Measurements from ENCODE around the gene COX8C.
"Not testable (repeated sequence)": the region's sequence is repeated elsewhere in the genome, so short reads cannot be mapped to it uniquely, and the experiment has no call there.

The COX8C gene

GRCh38 chr14:93348292-93348691, 1.3 kb downstream of the COX8C start:
- Histone ChIP-seq H3K9me3 (ENCODE audit: control insufficient read depth, insufficient read depth, low read length) (no peaks in the 10 kb centered on the region; the same call in 1 of the 2 replicates), H3K4me1 (ENCODE audit: control insufficient read depth, low read length) (peaks cover 6% of the 10 kb centered on the region; the same call in 1 of the 2 replicates), H3K4me3 (ENCODE audit: low read length) (no peak overlapping the region), H3F3A (ENCODE audit: control insufficient read depth, insufficient read depth) (no peaks in the 10 kb centered on the region), H3K79me2 (ENCODE audit: control insufficient read depth, low read length) (no peaks in the 10 kb centered on the region), H3K9me2 (replicated peaks; ENCODE audit: control insufficient read depth, low read length) (no peaks in the 10 kb centered on the region), H4K20me1 (ENCODE audit: control insufficient read depth, insufficient read depth, low read depth, low read length) (no peaks in the 10 kb centered on the region), H3K27me3 (ENCODE audit: control insufficient read depth, low read length) (no peaks in the 10 kb centered on the region), H3K27ac (ENCODE audit: low read depth, low read length) (no peak overlapping the region), H3K4me2 (ENCODE audit: low read length) (no peak overlapping the region), H3K36me3 (ENCODE audit: control insufficient read depth, low read length) (no peaks in the 10 kb centered on the region)
- TF ChIP-seq EZH2phosphoT487 (IDR thresholded peaks at IDR 0.05; ENCODE audit: borderline replicate concordance, low read length) (no peak), CTCF (IDR thresholded peaks at IDR 0.05; ENCODE audit: low read depth, low read length, poor library complexity, severe bottlenecking) (no peak)

GRCh38 chr14:93354873-93355272, 7.9 kb downstream of the COX8C start:
- H3K79me2 ChIP-seq (ENCODE audit: control insufficient read depth, low read length); H4K20me1 ChIP-seq (ENCODE audit: control insufficient read depth, insufficient read depth, low read depth, low read length); H3K9me2 ChIP-seq (replicated peaks; ENCODE audit: control insufficient read depth, low read length); H3K9me3 ChIP-seq (ENCODE audit: control insufficient read depth, insufficient read depth, low read length); H3K27me3 ChIP-seq (ENCODE audit: control insufficient read depth, low read length); H3K36me3 ChIP-seq (ENCODE audit: control insufficient read depth, low read length); H3K4me2 ChIP-seq (ENCODE audit: low read length); H3K4me1 ChIP-seq (ENCODE audit: control insufficient read depth, low read length); H3K27ac ChIP-seq (ENCODE audit: low read depth, low read length); H3F3A ChIP-seq (ENCODE audit: control insufficient read depth, insufficient read depth); H3K4me3 ChIP-seq (ENCODE audit: low read length): not testable (repeated sequence)

GRCh38 chr14:93368996-93369712, 22.2 kb downstream of the COX8C start:
- peak overlapping the region; percentile 26; the same call in 1 of the 2 replicates for H3K4me3 ChIP-seq (ENCODE audit: low read length)
- no peaks in the 10 kb centered on the region for H3K79me2 ChIP-seq (ENCODE audit: control insufficient read depth, low read length)
- H3K9me2 ChIP-seq (replicated peaks; ENCODE audit: control insufficient read depth, low read length), result no peaks in the 10 kb centered on the region
- 0 out of 2 replicates have a peak, but pooled peaks cover 2% of the 10 kb centered on the region for H3F3A ChIP-seq (ENCODE audit: control insufficient read depth, insufficient read depth)
- H3K9me3 ChIP-seq (ENCODE audit: control insufficient read depth, insufficient read depth, low read length), result no peaks in the 10 kb centered on the region
- H3K36me3 ChIP-seq (ENCODE audit: control insufficient read depth, low read length), result no peaks in the 10 kb centered on the region
- H3K4me1 ChIP-seq (ENCODE audit: control insufficient read depth, low read length), result peaks cover 27% of the 10 kb centered on the region
- TF ChIP-seq CTCF (IDR thresholded peaks at IDR 0.05; ENCODE audit: low read depth, low read length, poor library complexity, severe bottlenecking) (no peak), EZH2phosphoT487 (IDR thresholded peaks at IDR 0.05; ENCODE audit: borderline replicate concordance, low read length) (no peak)
- H4K20me1 ChIP-seq (ENCODE audit: control insufficient read depth, insufficient read depth, low read depth, low read length), result no peaks in the 10 kb centered on the region
- no peaks in the 10 kb centered on the region for H3K27me3 ChIP-seq (ENCODE audit: control insufficient read depth, low read length)
- H3K4me2 ChIP-seq (ENCODE audit: low read length), result peak overlapping the region; percentile 49
- no peak overlapping the region for H3K27ac ChIP-seq (ENCODE audit: low read depth, low read length)

GRCh38 chr14:93369713-93370266, 22.8 kb downstream of the COX8C start:
- H3K4me1 ChIP-seq (ENCODE audit: control insufficient read depth, low read length), result peaks cover 27% of the 10 kb centered on the region
- H3K79me2 ChIP-seq (ENCODE audit: control insufficient read depth, low read length), result no peaks in the 10 kb centered on the region
- 0 out of 2 replicates have a peak, but pooled peaks cover 2% of the 10 kb centered on the region for H3F3A ChIP-seq (ENCODE audit: control insufficient read depth, insufficient read depth)
- peak overlapping the region; percentile 49 for H3K4me2 ChIP-seq (ENCODE audit: low read length)
- H4K20me1 ChIP-seq (ENCODE audit: control insufficient read depth, insufficient read depth, low read depth, low read length), result no peaks in the 10 kb centered on the region
- no peaks in the 10 kb centered on the region for H3K9me2 ChIP-seq (replicated peaks; ENCODE audit: control insufficient read depth, low read length)
- peak overlapping the region; percentile 26; the same call in 1 of the 2 replicates for H3K4me3 ChIP-seq (ENCODE audit: low read length)
- H3K27ac ChIP-seq (ENCODE audit: low read depth, low read length), result no peak overlapping the region
- no peaks in the 10 kb centered on the region for H3K27me3 ChIP-seq (ENCODE audit: control insufficient read depth, low read length)
- H3K9me3 ChIP-seq (ENCODE audit: control insufficient read depth, insufficient read depth, low read length), result no peaks in the 10 kb centered on the region
- H3K36me3 ChIP-seq (ENCODE audit: control insufficient read depth, low read length), result no peaks in the 10 kb centered on the region
- TF ChIP-seq CTCF (IDR thresholded peaks at IDR 0.05; ENCODE audit: low read depth, low read length, poor library complexity, severe bottlenecking) (no peak), EZH2phosphoT487 (IDR thresholded peaks at IDR 0.05; ENCODE audit: borderline replicate concordance, low read length) (no peak)

Measured in DOHH2 (cell line).